H1 (cell line): ENCODE measurements around the gene ZBTB20. TPM values are rescaled to one million over a fixed set of nuclear protein-coding genes. Genes with fewer than 3 reads are reported as not detected.

ENCODE experiments used
- CTCF ChIA-PET: fragments of 300-600 bp; sonication (Branson Sonifier 250); formaldehyde crosslinking; loops from one replicate; lab custom pipeline; 2021; ENCODE audit not compliant: partially characterized antibody; lab: Charles Lee
- POLR2A ChIA-PET: fragments of 300-600 bp; sonication (Branson Sonifier 250); formaldehyde crosslinking; loops from one replicate; lab custom pipeline; 2021; ENCODE audit warnings: inconsistent platforms; ENCODE audit not compliant: partially characterized antibody; lab: Charles Lee
- DNase-seq, 2 experiments: peaks; one replicate each; pipeline versions ENCODE4 v3.0.0 to v3.0.0-alpha.2; 2010 to 2022; ENCODE audit warnings: low spot score in 2 of 2, low read depth in 1 of 2, mixed read lengths in 1 of 2
- FAIRE-seq: peaks from 2 replicates; lab custom pipeline; 2011; peaks lifted over from hg19 to GRCh38; lab: Jason Lieb, UNC
- H2AFZ ChIP-seq: 2 replicates; pipeline ENCODE4 v1.8.1; 2012; ENCODE audit warnings: low read length, inconsistent platforms
- H2AK5ac ChIP-seq: 2 replicates; pipeline ENCODE4 v1.6.1; 2013; ENCODE audit warnings: low read depth, low read length
- H2BK120ac ChIP-seq: replicated peaks from 2 replicates; pipeline ENCODE3; 2013; ENCODE audit warnings: low read depth, low read length, inconsistent platforms
- H2BK12ac ChIP-seq: 2 replicates; pipeline ENCODE4 v1.6.1; 2013; ENCODE audit warnings: low read depth, low read length
- H2BK15ac ChIP-seq: 2 replicates; pipeline ENCODE4 v1.6.1; 2013; ENCODE audit warnings: low read length
- H2BK20ac ChIP-seq: 2 replicates; pipeline ENCODE4 v1.6.1; 2013; ENCODE audit warnings: low read length
- H2BK5ac ChIP-seq: 2 replicates; pipeline ENCODE4 v1.6.1; 2013; ENCODE audit warnings: low read depth, low read length
- H3K14ac ChIP-seq: 2 replicates; pipeline ENCODE4 v1.6.1; 2013; ENCODE audit warnings: inconsistent platforms; ENCODE audit not compliant: insufficient read length
- H3K18ac ChIP-seq: 2 replicates; pipeline ENCODE4 v1.6.1; 2013; ENCODE audit warnings: low read length; ENCODE audit errors: extremely low read depth
- H3K23ac ChIP-seq: 2 replicates; pipeline ENCODE4 v1.6.1; 2013; ENCODE audit warnings: inconsistent platforms; ENCODE audit not compliant: insufficient read length
- H3K23me2 ChIP-seq: 2 replicates; pipeline ENCODE4 v1.6.1; 2013; ENCODE audit warnings: low read depth, low read length
- H3K27ac ChIP-seq: 2 replicates; pipeline ENCODE4 v1.6.1; 2011; ENCODE audit warnings: low read depth, low read length, inconsistent platforms
- H3K27me3 ChIP-seq, 4 experiments: replicated peaks in 1 of 4; 1 replicate in 1 of 4; 2 replicates in 3 of 4; pipeline versions ENCODE4 v1.6.1 to v1.8.1; 2011 to 2013; ENCODE audit warnings: low read length in 3 of 4, mild to moderate bottlenecking in 3 of 4, inconsistent platforms in 2 of 4, mixed read lengths in 2 of 4, moderate library complexity in 1 of 4; ENCODE audit not compliant: control insufficient read depth in 3 of 4, insufficient read depth in 3 of 4; ENCODE audit errors: extremely low read depth in 1 of 4
- H3K36me3 ChIP-seq, 4 experiments: 2 replicates each; pipeline versions ENCODE4 v1.6.1 to v1.8.1; 2011 to 2013; ENCODE audit warnings: mild to moderate bottlenecking in 4 of 4, low read length in 3 of 4, moderate library complexity in 2 of 4, control low read depth in 1 of 4, inconsistent platforms in 1 of 4; ENCODE audit not compliant: insufficient read depth in 4 of 4, control insufficient read depth in 2 of 4
- H3K4ac ChIP-seq: replicated peaks from 2 replicates; pipeline ENCODE3; 2013; ENCODE audit warnings: low read length, low read depth, mixed read lengths, inconsistent platforms; ENCODE audit not compliant: insufficient read length
- H3K4me1 ChIP-seq, 4 experiments: replicated peaks in 1 of 4; 1 replicate in 1 of 4; 2 replicates in 3 of 4; pipeline versions ENCODE4 v1.6.1 to v1.8.1; 2011 to 2013; ENCODE audit warnings: low read length in 3 of 4, inconsistent platforms in 2 of 4, mixed read lengths in 1 of 4; ENCODE audit not compliant: insufficient read depth in 4 of 4, control insufficient read depth in 3 of 4
- H3K4me2 ChIP-seq, 2 experiments: 2 replicates each; pipeline versions ENCODE4 v1.6.1 to v1.8.1; 2011 to 2013; ENCODE audit warnings: low read depth in 2 of 2, low read length in 2 of 2, control low read depth in 1 of 2, inconsistent platforms in 1 of 2, mild to moderate bottlenecking in 1 of 2; ENCODE audit not compliant: insufficient read depth in 1 of 2
- H3K4me3 ChIP-seq, 4 experiments: fragments of 200-600, 300-600 bp in 1 of 4; sonication (generic), shearing (Covaris generic), sonication (Bioruptor Twin) in 1 of 4; 2 replicates each; pipeline versions ENCODE4 v1.5.1 to v1.8.1; 2011 to 2016; ENCODE audit warnings: low read length in 4 of 4, low read depth in 3 of 4, control low read depth in 2 of 4, inconsistent platforms in 2 of 4, mild to moderate bottlenecking in 2 of 4, mixed read lengths in 1 of 4, moderate library complexity in 1 of 4; ENCODE audit not compliant: insufficient read depth in 2 of 4; ENCODE audit errors: extremely low read depth in 1 of 4
- H3K56ac ChIP-seq: replicated peaks from 2 replicates; pipeline ENCODE3; 2013; ENCODE audit warnings: low read depth, mild to moderate bottlenecking, mixed read lengths, low read length, inconsistent platforms; ENCODE audit not compliant: insufficient read length
- H3K79me1 ChIP-seq: 2 replicates; pipeline ENCODE4 v1.6.1; 2013; ENCODE audit warnings: low read depth, low read length, control low read depth
- H3K79me2 ChIP-seq, 2 experiments: 2 replicates each; pipeline versions ENCODE4 v1.6.1 to v1.8.1; 2012 to 2013; ENCODE audit warnings: low read length in 2 of 2, mild to moderate bottlenecking in 2 of 2, inconsistent platforms in 1 of 2; ENCODE audit not compliant: insufficient read depth in 2 of 2, control insufficient read depth in 1 of 2
- H3K9ac ChIP-seq, 4 experiments: replicated peaks in 1 of 4; 1 replicate in 1 of 4; 2 replicates in 3 of 4; pipeline versions ENCODE4 v1.6.1 to v1.8.1; 2011 to 2013; ENCODE audit warnings: low read depth in 3 of 4, low read length in 3 of 4, control low read depth in 2 of 4, mild to moderate bottlenecking in 2 of 4, moderate library complexity in 2 of 4, inconsistent platforms in 1 of 4; ENCODE audit errors: extremely low read depth in 1 of 4
- H3K9me3 ChIP-seq, 2 experiments: 2 replicates each; pipeline versions ENCODE4 v1.6.1 to v1.8.1; 2012 to 2013; ENCODE audit warnings: mild to moderate bottlenecking in 2 of 2, moderate library complexity in 2 of 2, control low read depth in 1 of 2, inconsistent platforms in 1 of 2, low read depth in 1 of 2, low read length in 1 of 2, mixed read lengths in 1 of 2; ENCODE audit not compliant: insufficient read depth in 2 of 2
- H4K20me1 ChIP-seq, 2 experiments: replicated peaks in 1 of 2; 2 replicates each; pipeline versions ENCODE3 to v1.8.1; 2011 to 2013; ENCODE audit warnings: inconsistent platforms in 2 of 2, low read length in 2 of 2, mild to moderate bottlenecking in 1 of 2; ENCODE audit not compliant: insufficient read depth in 2 of 2, control insufficient read depth in 1 of 2
- H4K5ac ChIP-seq: 2 replicates; pipeline ENCODE4 v1.6.1; 2013; ENCODE audit warnings: low read length, low read depth, mixed read lengths, inconsistent platforms; ENCODE audit not compliant: insufficient read length
- H4K8ac ChIP-seq: 2 replicates; pipeline ENCODE4 v1.8.0; 2013; ENCODE audit warnings: mild to moderate bottlenecking, moderate library complexity, low read length, inconsistent platforms; ENCODE audit not compliant: insufficient read depth; ENCODE audit errors: extremely low read depth
- H4K91ac ChIP-seq: replicated peaks from 2 replicates; pipeline ENCODE3; 2013; ENCODE audit warnings: low read length, mixed read lengths, inconsistent platforms; ENCODE audit not compliant: insufficient read length
- E2F6 ChIP-seq: IDR thresholded peaks from 2 replicates; pipeline ENCODE4 v1.6.1; 2012; ENCODE audit warnings: inconsistent platforms
- KDM1A ChIP-seq: fragments of 200-600, 300-600 bp; sonication (generic); IDR thresholded peaks from 2 replicates; pipeline ENCODE4 v1.7.1; 2016; ENCODE audit warnings: mild to moderate bottlenecking, low read length, borderline replicate concordance
- NANOG ChIP-seq: IDR thresholded peaks from 2 replicates; pipeline ENCODE4 v1.6.1; 2011; ENCODE audit warnings: low read length, low read depth, mild to moderate bottlenecking, inconsistent platforms; ENCODE audit not compliant: insufficient read depth, poor library complexity, severe bottlenecking
- PHF8 ChIP-seq: fragments of 200-600 bp; sonication (generic); conservative IDR thresholded peaks from 2 replicates; pipeline ENCODE4 v1.7.1; 2012; ENCODE audit warnings: low read depth, mild to moderate bottlenecking, inconsistent platforms, low read length, moderate library complexity
- WGBS, 2 experiments: shearing (Covaris generic) in 1 of 2; methylation state at CpG; one replicate each; pipeline versions ENCODE4 v1.1.6 to v1.1.7; 2013 to 2015; ENCODE audit warnings: low lambda C conversion rate in 2 of 2, mixed read lengths in 2 of 2, inconsistent platforms in 1 of 2, low coverage in 1 of 2, missing lambda C conversion rate in 1 of 2; ENCODE audit not compliant: insufficient replicate concordance in 2 of 2, insufficient coverage in 1 of 2, insufficient read length in 1 of 2; ENCODE audit errors: extremely low coverage in 1 of 2, missing lambda C conversion rate in 1 of 2; 5-methylcytosine and 5-hydroxymethylcytosine counted together
- polyA plus RNA-seq, 7 experiments: library from polyadenylated mRNA; depleted of rRNA in 3 of 7; stranded (reverse) in 5 of 7; unstranded in 2 of 7; fragments of >200 nt in 5 of 7; fragments of 200-250 nt in 2 of 7; gene quantifications; 1 replicate in 5 of 7; 2 replicates in 1 of 7; 4 replicates in 1 of 7; pipeline versions ENCODE4 v1.2.1 to v1.2.3, GENCODE V29; 2011 to 2013; ENCODE audit warnings: missing spikeins in 2 of 7, mixed read lengths in 2 of 7
- total RNA-seq: library from RNA; stranded (reverse); fragmentation: NEBNext Ultra II Directional; extraction: Animal tissue kit (Norgen Biotek cat#: 25700); gene quantifications from 2 replicates; pipeline ENCODE4 v1.2.1, GENCODE V29; 2021

Gene ZBTB20
- total and polyA plus RNA-seq, 2 of the 8 experiments (the other 6 are each of a cell fraction or from before 2014, with no cell fraction given): 0.35 to 1.3 TPM

- Histone ChIP-seq H4K5ac (no peak overlapping the region), H3K4ac (peak overlapping the region; percentile 35), H3K56ac (no peak overlapping the region), H2BK5ac (no peak overlapping the region), H3K9me3 (no peaks in the 10 kb centered on the region), H2BK12ac (no peak overlapping the region), H3K18ac (no peak overlapping the region), H3K27me3 (no peaks in the 10 kb centered on the region), H3K79me2 (no peaks in the 10 kb centered on the region), H3K79me1 (no peaks in the 10 kb centered on the region), H4K8ac (no peak overlapping the region), H3K27ac (no peak overlapping the region), H3K23me2 (no peaks in the 10 kb centered on the region), H3K23ac (no peak overlapping the region), H3K14ac (no peak overlapping the region), H4K91ac (no peak overlapping the region), H4K20me1 (no peaks in the 10 kb centered on the region), H2BK15ac (no peak overlapping the region), H2BK120ac (no peak overlapping the region), H2BK20ac (no peak overlapping the region), H3K4me3 (no peak overlapping the region), H3K9ac (no peak overlapping the region), H2AFZ (no peak overlapping the region), H3K4me2 (no peak overlapping the region), H2AK5ac (no peak overlapping the region), H3K4me1 (0 out of 7 replicates have a peak, but pooled peaks cover 0 to 2% (median 0%) of the 10 kb centered on the region in 4 experiments), H3K36me3 (no peaks in the 10 kb centered on the region)
- DNase-seq: no peak
- FAIRE-seq: no peak
- WGBS, 2 experiments: 88% methylated on average over 1 of the region's 1 CpG; no CpG with 5 or more reads in 1 of the 2 experiments
- no peak for TF ChIP-seq KDM1A
- no peak for TF ChIP-seq PHF8
- TF ChIP-seq NANOG: no peak
- peak; percentile 14; the same call in 1 of the 2 replicates for TF ChIP-seq E2F6
- ChIA-PET POLR2A (no interaction called here), CTCF (interaction anchor here (0.8 to 1.9 kb wide), 5 partner anchors 9 to 606 kb away, joined by 3 to 6 read pairs (median 4); no protein-coding TSS in a partner anchor)
These were observed 59.6 kb downstream of the ZBTB20 start for GRCh38 chr3:115087512-115087911.
